HG03342 (cell line): ENCODE results near the gene RPL34.
"Not testable (repeated sequence)": the region's sequence is repeated elsewhere in the genome, so short reads cannot be mapped to it uniquely, and the experiment has no call there.

ENCODE experiments used
- ATAC-seq: cut with Tn5 transposase; IDR thresholded peaks from one replicate; pipeline ENCODE4 v1.9.1; 2021; ENCODE audit warnings: mild to moderate bottlenecking, moderate library complexity; ENCODE audit not compliant: unreplicated experiment

The RPL34 gene

DNA sequence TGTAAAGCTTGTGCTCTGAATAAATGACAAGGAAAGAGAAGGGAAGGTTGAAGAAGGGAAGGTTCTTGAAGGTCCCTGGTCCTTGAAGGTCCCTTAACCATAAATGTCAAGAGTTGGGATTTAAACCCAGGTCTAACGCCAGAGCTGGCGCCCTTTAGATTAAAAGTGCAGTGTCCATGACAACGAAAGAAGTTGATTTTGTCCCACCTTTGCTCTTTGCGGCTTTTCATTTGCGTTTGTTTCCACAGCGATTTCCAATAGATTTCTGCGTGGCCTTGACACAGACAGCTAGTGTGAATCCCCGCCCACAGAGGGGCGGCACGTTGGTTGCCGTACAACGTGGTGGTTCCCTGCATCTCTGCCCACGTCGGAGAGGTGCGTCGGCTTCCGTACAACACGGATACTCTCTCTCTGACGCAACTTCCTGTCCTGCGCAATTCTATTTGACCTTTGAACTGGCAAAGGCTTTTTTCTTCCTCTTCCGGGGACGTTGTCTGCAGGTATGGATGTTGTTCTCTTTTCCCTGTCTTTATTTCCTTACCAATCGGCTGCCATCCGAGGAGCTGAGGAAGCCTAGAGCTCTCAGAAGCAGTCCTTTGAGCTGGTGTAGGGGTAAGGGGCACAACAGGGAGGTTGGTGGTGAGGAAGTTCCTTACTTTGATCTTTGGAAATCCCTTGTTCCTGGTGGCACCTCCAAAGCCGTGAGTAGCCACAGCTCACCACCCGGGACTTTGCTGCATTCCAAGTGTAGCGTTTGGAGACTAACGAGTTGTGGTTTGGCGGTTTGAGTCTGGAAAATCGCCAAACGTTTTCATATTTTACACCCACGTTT is at the start of gene RPL34:
RPL34 (plus strand) TSS at position 476 of the 832 bp plus-strand sequence. CDS start 1,384 bp downstream, outside the sequence.
- peak; percentile 100 for ATAC-seq

DNA sequence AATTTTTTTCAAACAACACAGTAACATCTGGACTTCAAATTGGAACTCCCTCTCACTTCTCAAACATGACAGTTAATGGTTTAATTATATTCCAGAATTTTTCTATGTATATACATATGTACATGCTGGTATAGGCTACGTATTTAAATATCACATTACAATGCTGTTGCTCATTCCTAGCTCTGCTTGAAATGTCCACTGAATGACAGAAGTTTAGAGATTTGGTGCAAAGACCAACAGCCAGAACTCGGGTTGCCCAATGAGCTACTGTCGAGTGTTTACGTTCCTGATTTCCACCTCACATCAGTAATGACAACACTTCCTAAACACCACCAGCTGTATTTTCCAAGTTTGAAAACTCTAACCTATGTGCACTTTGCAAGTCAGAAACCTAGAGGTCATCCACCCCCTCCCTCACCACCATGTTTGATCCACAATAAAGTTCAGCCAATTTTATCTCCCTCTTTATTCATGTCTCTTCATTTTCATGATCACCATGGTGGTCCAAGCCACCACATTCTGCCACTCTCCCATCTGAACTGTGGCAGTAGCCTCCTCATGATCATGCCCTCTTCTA is 49.3 kb upstream of the RPL34 start:
- no peak for ATAC-seq

DNA sequence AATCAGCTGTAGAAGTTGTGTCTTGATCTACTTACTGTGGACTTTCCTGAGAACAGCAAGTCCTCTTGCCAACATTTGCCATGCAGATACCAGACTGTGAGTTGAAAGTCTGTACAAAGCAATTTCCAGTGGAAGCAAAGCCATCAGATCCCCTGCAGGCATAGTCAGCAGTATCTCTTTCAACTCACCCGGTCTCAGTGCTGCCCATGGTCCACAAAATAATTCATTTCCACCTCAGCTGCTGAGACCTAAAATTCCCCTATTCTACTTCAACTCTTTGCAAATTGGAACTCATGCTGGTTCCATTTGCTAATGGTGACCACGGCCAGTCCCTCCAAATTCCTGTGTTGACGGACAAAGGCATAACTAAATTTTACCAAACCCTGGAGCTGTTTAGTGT is 46.0 kb upstream of the RPL34 start:
- no peak for ATAC-seq

DNA sequence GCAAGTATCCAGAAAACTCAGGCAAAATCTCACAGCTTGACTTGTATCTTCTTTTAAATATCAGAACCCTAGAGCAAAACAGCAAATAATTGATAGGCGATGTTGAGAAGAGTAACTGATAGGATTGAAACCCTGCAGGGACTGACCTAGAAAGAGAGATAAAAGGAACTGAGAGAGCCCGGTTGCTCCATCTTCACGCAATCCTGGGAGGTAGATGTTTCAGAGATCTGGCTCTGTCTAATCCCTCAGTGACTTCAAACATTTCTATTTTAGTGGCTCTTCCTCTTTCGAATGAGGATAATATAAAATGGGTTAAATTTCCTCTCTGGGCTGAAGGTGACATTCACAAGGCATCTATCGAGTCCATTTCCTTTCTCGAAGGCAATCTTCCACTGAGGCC is 39.3 kb upstream of the RPL34 start:
- no peak for ATAC-seq

DNA sequence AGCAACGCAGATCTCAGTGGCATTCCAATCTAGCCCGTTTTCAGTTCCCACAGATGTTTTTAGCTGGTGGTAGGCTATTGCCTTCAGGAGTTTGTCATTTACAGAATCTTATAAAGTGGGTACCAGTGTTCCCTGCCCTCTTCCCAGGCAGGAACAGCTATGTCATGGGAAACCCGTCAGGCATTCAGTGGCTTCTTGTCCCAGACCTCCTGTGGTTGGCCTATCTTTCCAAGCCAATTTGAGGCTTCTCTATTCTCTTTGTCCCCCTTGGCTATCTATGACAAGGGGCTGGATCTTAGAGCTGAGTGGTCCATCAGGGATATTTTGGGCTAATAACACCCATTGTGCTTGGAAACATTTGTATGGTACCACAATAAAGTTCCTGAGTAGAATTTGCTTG is 33.6 kb upstream of the RPL34 start:
- ATAC-seq: no peak

DNA sequence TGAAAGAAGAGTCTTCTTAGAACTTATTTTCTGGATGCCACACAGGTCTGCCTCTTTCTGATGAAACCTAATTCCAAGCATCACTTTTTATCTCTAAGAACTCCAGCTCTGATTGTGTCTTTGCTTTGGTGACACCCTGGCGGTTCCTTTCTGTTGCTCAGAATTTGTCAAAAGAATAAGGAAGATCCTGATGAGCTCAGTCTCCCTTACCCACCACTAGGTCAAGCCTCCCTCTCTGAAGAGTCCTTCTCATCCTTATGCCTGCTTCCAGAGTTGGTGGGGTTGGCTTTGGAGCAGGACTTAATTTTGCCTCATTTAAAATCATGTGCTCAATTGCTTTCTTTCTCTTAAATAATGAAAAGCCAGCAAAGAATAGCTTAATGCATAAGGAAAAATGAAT is 31.5 kb upstream of the RPL34 start:
- no peak for ATAC-seq

DNA sequence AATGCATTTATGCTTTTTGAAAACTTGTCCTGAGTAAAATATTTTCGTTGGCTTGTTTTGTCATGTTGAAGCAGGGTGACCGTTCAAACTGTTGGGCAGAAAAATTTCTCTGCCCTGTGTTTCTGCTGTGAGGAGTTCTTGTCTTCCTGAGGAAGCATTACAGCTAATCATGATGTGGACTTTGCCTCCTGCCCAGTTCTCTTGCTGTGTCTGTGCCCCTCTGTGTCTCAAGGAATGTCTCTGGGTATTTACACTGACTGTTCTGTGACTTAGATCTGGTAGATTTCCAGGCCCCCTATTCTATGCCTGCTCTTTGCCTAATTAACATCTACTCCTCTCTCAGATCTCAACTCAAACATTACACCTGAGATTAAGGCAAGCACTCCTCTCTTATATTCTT is 30.4 kb upstream of the RPL34 start:
- ATAC-seq: no peak

DNA sequence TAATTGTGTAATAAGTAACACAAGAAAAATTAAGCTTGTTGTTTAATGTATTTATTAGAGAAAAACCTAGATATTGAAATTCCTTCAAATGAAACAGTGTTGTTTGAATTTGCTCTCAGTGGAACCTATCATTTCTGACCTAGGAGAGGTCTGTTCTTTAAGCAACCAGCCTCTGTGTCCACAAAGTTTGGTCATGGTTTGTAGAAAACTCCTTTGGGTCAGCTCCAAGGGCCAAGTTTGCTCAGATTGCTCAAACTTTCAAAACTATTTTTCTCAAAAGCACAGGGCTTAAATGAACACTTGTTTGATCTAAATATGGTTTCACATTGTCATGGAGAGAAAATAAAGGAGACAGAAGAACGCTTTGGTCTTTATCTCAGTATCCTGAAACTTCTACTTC is 29.6 kb upstream of the RPL34 start:
- no peak for ATAC-seq

DNA sequence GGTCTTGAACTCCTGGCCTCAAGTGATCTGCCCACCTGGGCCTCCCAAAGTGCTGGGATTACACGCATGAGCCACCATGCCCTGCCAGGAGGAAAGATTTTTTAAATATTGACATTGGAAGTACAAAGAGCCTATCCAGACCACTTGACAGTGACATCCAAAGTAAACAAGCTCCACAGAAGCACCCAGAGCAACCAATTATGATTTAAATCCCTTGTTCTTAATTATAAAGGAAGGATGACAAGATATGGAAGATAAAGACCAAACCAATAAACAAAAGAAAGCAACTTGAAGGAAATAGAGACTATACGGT is 27.7 kb upstream of the RPL34 start:
- no peak for ATAC-seq

DNA sequence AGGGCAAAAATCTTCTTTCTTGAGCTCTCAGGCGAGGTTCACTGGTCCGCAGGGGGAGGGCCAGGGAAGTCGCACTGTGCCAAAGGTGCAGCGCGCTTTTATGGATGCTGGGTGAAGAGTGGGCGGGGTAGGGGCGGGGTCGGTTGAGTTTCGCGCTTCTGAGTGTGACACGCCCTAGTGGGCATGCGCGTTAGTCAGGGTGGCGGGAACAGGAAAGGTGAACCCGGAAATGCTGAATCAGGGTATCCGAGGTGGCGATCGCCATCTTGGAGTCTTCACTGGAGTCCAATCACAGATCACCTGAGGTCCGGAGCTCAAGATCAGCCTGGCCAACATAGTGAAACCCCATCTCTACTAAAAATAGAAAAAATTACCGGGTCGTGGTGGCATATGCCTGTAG is 26.1 kb upstream of the RPL34 start:
- ATAC-seq: not testable (repeated sequence)

DNA sequence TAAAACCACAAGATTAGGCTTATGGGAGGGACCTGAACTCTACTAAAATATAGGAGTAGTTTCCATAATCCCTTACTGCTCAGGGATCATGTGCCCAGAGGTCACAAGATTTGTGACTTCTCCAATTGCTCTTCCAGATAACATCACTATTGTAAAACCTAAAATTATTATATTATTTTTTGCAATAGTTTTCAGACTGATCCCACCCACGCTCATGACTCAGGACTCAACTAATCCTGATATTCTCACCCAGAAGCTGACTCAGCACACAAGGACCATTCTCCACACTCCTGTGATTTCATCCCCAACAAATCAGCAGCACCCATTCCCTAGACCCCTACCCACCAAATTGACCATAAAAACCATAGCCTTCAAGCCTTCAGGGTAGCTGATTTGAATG is 24.0 kb upstream of the RPL34 start:
- no peak for ATAC-seq

DNA sequence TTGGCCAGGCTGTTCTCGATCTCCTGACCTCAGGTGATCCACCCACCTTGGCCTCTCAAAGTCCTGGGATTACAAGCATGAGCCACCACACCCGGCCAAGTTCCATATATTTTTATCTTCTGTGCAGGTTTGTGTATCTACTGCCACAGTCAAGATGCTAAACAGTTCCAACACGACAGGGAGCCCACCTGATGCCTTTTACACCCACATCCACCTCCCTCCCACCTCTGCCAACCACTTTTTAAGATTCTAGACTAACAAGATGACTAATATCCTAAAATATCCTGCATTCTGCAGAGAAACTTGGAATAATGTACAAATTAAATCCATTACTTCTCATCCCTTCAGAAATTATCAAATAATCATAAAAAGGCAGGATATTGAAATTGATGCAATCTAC is 19.3 kb upstream of the RPL34 start:
- no peak for ATAC-seq

DNA sequence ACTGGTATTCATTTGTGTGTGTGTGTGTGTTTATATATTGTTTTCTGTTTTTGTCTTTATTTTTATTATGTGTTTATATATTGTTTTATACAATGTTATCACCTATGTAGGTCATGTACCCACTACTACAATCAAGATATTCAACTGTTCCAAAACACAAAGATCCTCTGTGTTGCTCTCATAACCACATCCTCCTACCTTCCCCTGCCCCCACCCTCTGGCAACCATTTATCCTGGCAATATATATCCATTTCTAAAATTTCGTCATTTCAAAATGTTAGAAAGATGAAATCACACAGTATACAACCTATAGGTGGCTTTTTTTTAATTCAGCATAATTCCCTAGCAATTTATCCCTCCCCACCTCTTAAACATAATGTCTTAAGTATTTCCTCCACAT is 18.8 kb upstream of the RPL34 start:
- ATAC-seq: no peak

DNA sequence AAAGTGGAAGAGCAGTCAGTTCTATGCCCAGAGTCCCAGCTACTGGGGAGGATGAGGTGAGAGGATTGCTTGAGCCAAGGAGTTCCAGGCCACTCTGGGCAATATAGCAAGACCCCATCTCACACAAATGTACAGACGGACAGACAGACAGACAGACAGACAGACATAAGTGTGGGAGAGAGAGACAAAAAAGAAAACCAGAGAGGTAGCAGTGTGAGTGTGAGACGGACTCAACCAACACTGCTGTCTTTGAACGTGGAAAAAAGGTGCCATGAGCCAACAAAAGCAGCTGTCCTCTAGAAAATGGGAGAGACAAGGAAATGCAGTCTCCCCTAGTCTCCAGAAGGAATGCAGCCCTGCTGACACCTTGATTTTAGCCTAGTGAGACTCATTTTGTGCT is 18.2 kb upstream of the RPL34 start:
- no peak for ATAC-seq

DNA sequence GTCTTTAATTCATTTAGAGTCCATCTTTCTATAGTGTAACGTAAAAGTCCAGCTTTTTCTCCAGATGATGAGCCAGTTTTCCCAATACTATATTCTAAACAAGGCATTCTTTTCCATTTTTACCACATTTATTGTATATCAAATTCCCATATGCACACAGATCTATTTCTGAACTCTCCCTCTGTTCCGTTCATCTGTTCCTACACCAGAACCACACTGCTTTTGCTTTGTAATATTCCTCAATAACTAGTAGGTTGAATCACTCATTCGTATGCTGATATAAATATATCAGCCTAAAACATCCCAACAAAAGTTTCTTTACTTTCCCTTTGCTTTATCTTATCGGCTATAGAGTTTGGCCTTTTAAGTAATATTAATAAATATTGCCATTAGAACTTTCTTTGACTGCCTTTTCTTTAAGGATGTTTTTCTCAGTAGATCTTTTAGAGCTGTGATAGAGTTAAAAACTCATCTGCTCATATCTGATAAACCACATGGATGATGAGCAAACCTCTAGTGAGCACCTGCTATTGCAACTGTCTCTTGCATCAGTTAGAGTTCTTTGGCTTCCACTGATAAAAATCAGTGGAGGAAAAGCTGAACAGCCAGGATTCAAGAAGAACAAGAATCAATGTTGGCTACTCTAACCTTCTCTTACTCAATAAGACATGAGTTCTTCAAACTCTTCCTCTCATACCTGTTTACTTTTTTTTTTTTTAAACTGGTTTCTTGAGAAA is 13.1 kb upstream of the RPL34 start:
- no peak for ATAC-seq

DNA sequence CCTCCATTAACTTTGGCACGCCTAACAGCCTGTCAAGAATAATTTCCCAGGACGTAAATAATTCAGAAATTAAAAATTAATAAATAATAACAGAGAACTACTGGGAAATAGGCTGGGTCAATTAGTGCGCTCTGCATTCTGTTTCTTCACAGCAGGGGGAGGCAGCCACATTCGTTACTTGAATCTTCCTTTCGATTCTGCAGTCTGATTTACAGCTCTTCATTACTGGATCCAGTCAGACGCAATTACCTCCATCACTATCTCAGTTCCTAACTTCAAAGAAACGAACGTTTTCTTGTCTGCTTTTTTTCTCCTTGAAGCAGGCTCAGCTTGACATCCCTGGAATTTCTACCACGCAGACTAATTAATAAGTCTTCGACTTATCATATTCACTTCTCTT is 9.0 kb upstream of the RPL34 start:
- ATAC-seq: no peak

DNA sequence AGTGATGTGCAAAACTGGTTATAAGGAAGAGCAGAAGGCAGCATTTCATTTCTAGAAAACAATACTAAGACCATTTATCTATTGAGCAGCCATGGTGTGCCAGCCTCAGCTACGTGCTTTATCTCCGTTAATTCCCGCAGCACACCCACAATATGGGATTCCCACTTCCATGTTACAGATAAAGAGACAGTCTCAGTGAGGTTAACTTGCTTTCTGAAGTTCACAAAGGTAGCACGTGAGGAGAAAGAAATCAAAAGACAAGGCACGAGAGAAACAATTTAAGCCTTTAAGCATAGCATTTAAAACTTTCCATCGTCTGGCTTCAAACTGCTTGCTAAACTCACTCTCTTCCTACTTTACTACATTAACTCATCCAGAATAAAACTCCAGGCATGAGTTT is 8.0 kb upstream of the RPL34 start:
- no peak for ATAC-seq

DNA sequence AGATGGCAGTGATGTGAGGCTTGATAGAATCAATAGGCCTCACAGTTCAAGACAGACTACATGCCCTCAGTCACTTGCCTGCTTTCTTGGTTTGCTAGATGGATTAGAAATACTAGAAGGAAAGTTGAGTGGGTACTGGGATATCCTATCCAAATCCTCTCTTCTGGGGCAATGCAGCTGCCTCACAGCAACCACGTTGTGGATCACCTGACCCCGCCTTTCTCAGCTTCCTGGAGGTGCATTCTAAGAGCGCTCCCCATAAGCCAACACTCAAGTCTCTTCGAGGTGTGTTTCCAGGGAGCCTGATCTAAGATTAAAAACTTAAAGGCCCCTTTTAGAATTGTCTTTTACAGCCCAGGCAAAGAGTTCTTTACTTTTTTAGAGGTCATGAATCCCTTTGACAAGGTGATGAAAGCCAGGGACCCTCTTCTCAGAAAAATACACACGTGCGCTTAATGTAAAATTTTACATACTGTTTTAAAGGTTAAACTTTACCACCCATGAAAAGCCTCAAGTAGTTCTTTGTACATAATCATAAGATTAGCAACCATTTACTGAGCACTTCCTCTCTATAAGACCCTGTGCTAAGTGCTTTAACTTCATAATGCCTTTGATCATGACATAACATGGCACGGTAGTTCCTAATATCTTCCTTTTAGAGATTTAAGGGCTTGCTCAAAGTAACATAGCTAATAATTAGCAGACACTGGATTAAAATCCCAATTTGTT is 840 bp upstream of the RPL34 start:
- no peak for ATAC-seq

DNA sequence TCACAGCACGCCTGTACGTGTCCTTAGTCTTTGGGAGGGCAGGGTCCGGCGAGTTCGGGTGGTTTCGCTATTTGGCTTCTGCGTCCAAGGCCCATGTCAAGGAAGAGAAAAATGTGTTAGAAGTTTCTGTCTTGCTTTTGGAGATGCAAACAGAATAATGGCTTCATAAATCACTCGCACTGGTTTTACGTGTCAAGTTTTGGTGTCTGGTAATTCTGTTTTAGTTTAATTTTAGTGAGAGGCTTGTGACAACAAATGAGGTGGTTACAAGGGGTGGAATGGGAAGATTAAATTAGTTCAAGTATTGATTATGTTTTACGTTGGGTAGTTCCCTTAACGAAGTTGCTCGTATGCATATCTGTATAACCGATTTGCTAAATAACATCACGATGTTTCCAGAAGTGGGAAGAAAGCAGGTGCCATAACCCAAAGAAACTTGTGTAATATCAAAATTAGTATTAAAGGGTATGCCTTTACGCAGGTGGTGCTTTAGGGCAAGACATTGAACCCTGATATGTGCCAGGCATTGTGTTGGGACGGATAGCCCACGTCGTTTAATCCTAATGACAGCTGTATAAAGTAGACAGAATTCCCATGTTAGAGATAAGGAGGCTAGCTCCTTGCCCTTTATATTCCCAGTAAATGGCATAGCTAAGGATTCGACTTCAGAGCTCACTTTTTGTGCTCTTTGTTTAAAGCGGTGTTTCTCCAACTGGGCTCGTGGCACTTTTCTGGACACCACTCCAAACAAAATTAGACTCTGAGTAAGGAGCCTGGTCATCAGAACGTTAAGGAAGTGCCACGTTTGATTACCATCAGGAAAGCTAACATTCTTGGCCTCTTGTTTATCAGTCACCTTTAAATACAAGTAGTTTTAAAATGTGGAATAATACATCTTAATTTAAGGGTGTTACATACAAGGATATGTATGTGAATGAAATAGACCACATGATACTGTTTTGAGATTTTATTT is 843 bp downstream of the RPL34 start:
- peak; percentile 6 for ATAC-seq

DNA sequence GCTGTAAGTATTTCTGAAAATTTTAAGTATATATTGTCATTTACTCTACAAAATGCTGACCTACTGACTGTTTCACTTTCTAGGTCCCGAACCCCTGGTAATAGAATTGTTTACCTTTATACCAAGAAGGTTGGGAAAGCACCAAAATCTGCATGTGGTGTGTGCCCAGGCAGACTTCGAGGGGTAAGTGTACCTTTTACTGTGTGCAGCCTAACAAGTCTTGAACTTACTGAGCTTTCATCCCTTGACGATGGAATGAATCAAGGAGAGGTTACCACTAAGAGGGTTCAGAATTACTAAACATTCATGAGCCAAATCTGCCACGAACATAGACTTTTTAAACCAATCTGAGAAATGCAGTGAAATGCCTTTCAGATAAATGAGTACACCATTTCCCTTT is 1.6 kb downstream of the RPL34 start:
- ATAC-seq: no peak
